Kidney (tissue), 14 donors: Measurements from ENCODE around the gene PLB1. TPM values are rescaled to one million over a fixed set of nuclear protein-coding genes. Genes with fewer than 3 reads are reported as not detected.

ENCODE experiments used
- DNase-seq, 5 donors: peaks; one replicate each; pipeline ENCODE4 v3.0.0-alpha.2; 2013 to 2020
- FAIRE-seq: peaks from 2 replicates; lab custom pipeline; 2012; peaks lifted over from hg19 to GRCh38; lab: Jason Lieb, UNC
- H3K27ac ChIP-seq, 2 donors: one replicate each; pipeline ENCODE4 v1.7.0; 2013; ENCODE audit warnings: low read depth in 2 of 2, low read length in 2 of 2, inconsistent platforms in 1 of 2
- H3K27me3 ChIP-seq: one replicate; pipeline ENCODE4 v1.7.1; 2013; ENCODE audit warnings: low read length, inconsistent platforms; ENCODE audit not compliant: control insufficient read depth, insufficient read depth
- H3K36me3 ChIP-seq, 3 donors: one replicate each; pipeline versions ENCODE4 v1.7.0 to v1.7.1; 2013; ENCODE audit warnings: low read length in 3 of 3, control low read depth in 1 of 3, inconsistent platforms in 1 of 3; ENCODE audit not compliant: insufficient read depth in 3 of 3, control insufficient read depth in 2 of 3
- H3K4me1 ChIP-seq, 3 donors: one replicate each; pipeline versions ENCODE4 v1.7.0 to v1.7.1; 2013; ENCODE audit warnings: low read length in 3 of 3, inconsistent platforms in 1 of 3, low read depth in 1 of 3; ENCODE audit not compliant: control insufficient read depth in 2 of 3, insufficient read depth in 2 of 3
- H3K4me3 ChIP-seq, 3 donors: one replicate each; pipeline versions ENCODE4 v1.7.0 to v1.8.1; 2013; ENCODE audit warnings: low read length in 3 of 3, control low read depth in 1 of 3, inconsistent platforms in 1 of 3
- H3K9ac ChIP-seq, 3 donors: one replicate each; pipeline versions ENCODE4 v1.7.0 to v1.7.1; 2013; ENCODE audit warnings: low read length in 3 of 3, control low read depth in 1 of 3, inconsistent platforms in 1 of 3
- H3K9me3 ChIP-seq, 3 donors: one replicate each; pipeline versions ENCODE4 v1.7.0 to v1.7.1; 2013; ENCODE audit warnings: low read length in 3 of 3, control low read depth in 1 of 3, inconsistent platforms in 1 of 3; ENCODE audit not compliant: control insufficient read depth in 2 of 3, insufficient read depth in 1 of 3
- intact Hi-C: fragments of 100-400 bp; cut with DNase I; formaldehyde crosslinking; loops from one replicate; pipeline ENCODE4 v1.11.1; 2022
- polyA plus RNA-seq: library from polyadenylated mRNA; stranded (reverse); fragments of 350-450 nt; fragmentation: Illumina TruSeq; extraction: RNeasy Lipid Tissue Mini Kit (QIAGEN cat#74804); gene quantifications from one replicate; pipeline ENCODE4 v1.2.3, GENCODE V29; 2014; ENCODE audit warnings: low read depth, low replicate concordance; ENCODE audit not compliant: insufficient read depth
- total RNA-seq: library from RNA; stranded (reverse); fragmentation: NEBNext Ultra II Directional; extraction: Animal tissue kit (Norgen Biotek cat#: 25700); gene quantifications from one replicate; pipeline ENCODE4 v1.2.1, GENCODE V29; 2021
- TF ChIP-seq, protein P1 (sequence below): IDR thresholded peaks from 3 replicates; pipeline ENCODE4 v1.5.1; 2012; ENCODE audit warnings: mild to moderate bottlenecking, moderate library complexity, borderline replicate concordance; ENCODE audit not compliant: insufficient read depth; ENCODE audit errors: extremely low read depth
- donor health status: control.
- donor health status: control.
- donor health status: control.
- donor health status: control.
- donor health status: control.
- donor health status: DM: yes; HTN: yes; CAD: no.
- donor health status: Normal renal cell carcinoma (clear cell type).

PLB1 gene
- total and polyA plus RNA-seq, 2 donors from 2014 or later: 0.95 to 6.8 TPM

DNA sequence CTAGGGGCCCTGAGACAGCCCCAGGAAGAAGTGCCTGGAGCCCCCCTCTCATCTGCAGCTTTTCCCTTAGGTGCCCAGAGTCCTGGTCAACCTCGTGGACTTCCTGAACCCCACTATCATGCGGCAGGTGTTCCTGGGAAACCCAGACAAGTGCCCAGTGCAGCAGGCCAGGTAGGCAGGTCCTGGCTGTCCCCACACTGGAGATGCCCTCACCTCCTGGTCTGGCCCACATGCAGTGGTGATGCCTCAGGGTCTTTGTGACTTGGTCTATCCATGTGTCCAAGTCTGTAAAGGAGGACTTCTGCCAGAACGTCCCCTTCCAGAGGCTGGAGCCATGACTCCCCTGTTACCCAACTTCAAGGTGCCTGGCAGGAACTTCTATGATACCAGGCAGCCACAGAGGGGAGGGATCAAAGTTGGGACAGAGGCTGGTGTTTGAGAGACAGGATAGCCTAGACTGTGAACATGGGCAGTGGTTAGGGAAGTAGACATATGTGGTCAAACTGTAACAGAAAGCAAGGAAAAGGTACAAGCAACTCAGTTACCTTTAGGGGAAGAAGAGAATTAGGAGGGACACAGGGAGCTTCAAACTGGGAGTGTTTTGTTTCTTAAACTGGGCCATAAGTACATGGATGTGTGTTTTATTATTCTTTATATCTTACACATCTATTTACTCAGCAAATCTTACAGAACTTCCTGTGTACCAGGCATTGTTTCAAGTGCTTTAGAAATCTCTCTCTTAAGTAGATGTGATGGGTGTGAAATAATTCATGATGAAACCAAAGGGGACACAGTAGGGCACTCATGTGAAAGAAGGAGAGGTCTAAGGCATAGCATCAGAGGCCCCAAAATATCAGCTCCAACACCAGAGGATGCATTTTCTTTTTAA, 107.1 kb downstream of the PLB1 start:
- Histone ChIP-seq H3K27me3 (no peaks in the 10 kb centered on the region), H3K9me3 (no peaks in the 10 kb centered on the region), H3K4me3 (no peak overlapping the region), H3K27ac (no peak overlapping the region), H3K36me3 (no peaks in the 10 kb centered on the region), H3K4me1 (peaks cover 0 to 7% (median 0%) of the 10 kb centered on the region in 3 donors), H3K9ac (no peak overlapping the region)
- FAIRE-seq: no peak
- TF ChIP-seq, protein P1, sequence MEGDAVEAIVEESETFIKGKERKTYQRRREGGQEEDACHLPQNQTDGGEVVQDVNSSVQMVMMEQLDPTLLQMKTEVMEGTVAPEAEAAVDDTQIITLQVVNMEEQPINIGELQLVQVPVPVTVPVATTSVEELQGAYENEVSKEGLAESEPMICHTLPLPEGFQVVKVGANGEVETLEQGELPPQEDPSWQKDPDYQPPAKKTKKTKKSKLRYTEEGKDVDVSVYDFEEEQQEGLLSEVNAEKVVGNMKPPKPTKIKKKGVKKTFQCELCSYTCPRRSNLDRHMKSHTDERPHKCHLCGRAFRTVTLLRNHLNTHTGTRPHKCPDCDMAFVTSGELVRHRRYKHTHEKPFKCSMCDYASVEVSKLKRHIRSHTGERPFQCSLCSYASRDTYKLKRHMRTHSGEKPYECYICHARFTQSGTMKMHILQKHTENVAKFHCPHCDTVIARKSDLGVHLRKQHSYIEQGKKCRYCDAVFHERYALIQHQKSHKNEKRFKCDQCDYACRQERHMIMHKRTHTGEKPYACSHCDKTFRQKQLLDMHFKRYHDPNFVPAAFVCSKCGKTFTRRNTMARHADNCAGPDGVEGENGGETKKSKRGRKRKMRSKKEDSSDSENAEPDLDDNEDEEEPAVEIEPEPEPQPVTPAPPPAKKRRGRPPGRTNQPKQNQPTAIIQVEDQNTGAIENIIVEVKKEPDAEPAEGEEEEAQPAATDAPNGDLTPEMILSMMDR: no peak
- no peak for DNase-seq
- intact Hi-C loops: no loop called here

DNA sequence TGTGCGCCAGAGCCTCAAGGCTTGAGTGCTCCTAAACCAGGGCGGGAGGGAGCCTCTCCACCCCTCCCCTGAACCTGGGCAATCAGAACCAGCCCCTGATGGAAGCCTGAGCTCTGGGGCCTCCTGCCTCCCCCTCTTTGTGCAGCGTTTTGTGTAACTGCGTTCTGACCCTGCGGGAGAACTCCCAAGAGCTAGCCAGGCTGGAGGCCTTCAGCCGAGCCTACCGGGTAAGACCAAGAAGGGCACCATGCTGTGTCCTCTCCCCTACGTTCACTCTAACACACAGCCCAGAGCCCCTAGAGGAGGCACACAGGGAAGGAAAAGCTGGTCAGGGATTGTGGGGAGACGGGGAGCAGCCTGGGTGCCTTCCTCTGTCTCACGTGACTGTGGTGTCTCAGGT, 108.0 kb downstream of the PLB1 start:
- FAIRE-seq (no peak), DNase-seq (no peak)
- Histone ChIP-seq H3K27me3 (no peaks in the 10 kb centered on the region), H3K27ac (no peak overlapping the region), H3K4me3 (no peak overlapping the region), H3K36me3 (no peaks in the 10 kb centered on the region), H3K9ac (no peak overlapping the region), H3K4me1 (peaks cover 0 to 8% (median 0%) of the 10 kb centered on the region in 3 donors), H3K9me3 (no peaks in the 10 kb centered on the region)
- intact Hi-C loops: no loop called here
- TF ChIP-seq, protein P1: no peak

DNA sequence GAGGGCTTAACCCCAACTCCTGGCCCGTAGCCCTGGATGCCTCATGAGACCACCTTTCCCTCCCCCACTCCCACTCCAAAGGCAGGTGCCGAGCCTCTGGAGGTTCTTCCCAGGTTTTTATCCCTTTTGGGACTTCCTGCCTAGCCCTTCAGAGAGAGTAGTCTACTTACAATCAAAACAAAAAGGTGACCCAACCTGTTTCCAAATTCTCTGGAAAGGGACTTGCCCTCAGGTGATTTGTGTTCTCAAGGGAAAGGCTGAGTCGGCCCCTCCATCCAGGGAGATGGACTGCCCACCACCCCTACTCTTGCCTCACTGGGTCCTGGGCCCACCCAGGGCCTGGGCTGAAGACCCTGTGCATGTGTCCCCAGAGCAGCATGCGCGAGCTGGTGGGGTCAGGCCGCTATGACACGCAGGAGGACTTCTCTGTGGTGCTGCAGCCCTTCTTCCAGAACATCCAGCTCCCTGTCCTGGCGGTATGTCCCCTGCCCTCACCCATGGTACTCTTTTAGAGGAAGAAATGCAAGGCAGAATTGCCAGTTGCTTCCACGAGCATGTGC, 108.5 kb downstream of the PLB1 start:
- Histone ChIP-seq H3K36me3 (no peaks in the 10 kb centered on the region), H3K27ac (no peak overlapping the region)
- intact Hi-C loops: no loop called here

More for the DNA sequence above, 108.5 kb downstream of the PLB1 start:
- Histone ChIP-seq H3K4me3 (no peak overlapping the region), H3K27me3 (no peaks in the 10 kb centered on the region), H3K9me3 (no peaks in the 10 kb centered on the region), H3K9ac (no peak overlapping the region), H3K4me1 (peaks cover 0 to 8% (median 0%) of the 10 kb centered on the region in 3 donors)
- FAIRE-seq: no peak
- TF ChIP-seq, protein P1: no peak
- DNase-seq: no peak
